Endodermal cell (in vitro differentiated cells): ENCODE data around the gene TNFRSF8. TPM values are rescaled to one million over a fixed set of nuclear protein-coding genes. Genes with fewer than 3 reads are reported as not detected.

Source experiments
- DNase-seq: peaks from one replicate; pipeline ENCODE4 v3.0.0-alpha.2; 2017
- H3K27ac ChIP-seq: 2 replicates; pipeline ENCODE4 v1.5.1; 2013; ENCODE audit warnings: mild to moderate bottlenecking, low read depth, low read length, moderate library complexity
- H3K27me3 ChIP-seq: 2 replicates; pipeline ENCODE4 v1.6.1; 2013; ENCODE audit warnings: mild to moderate bottlenecking, low read length, moderate library complexity; ENCODE audit not compliant: insufficient read depth, control insufficient read depth, poor library complexity, severe bottlenecking
- H3K36me3 ChIP-seq: 2 replicates; pipeline ENCODE4 v1.7.0; 2013; ENCODE audit warnings: mild to moderate bottlenecking, low read length, moderate library complexity; ENCODE audit not compliant: control insufficient read depth, insufficient read depth
- H3K4me1 ChIP-seq: one replicate; pipeline ENCODE4 v1.7.0; 2013; ENCODE audit warnings: low read length; ENCODE audit not compliant: control insufficient read depth, insufficient read depth
- H3K4me3 ChIP-seq: 2 replicates; pipeline ENCODE4 v1.5.1; 2013; ENCODE audit warnings: mild to moderate bottlenecking, low read length, moderate library complexity
- H3K9ac ChIP-seq: 2 replicates; pipeline ENCODE4 v1.6.1; 2013; ENCODE audit warnings: mild to moderate bottlenecking, low read length, moderate library complexity; ENCODE audit not compliant: poor library complexity, severe bottlenecking; ENCODE audit errors: extremely low read depth
- H3K9me3 ChIP-seq: 2 replicates; pipeline ENCODE4 v1.6.1; 2013; ENCODE audit warnings: mild to moderate bottlenecking, low read length, moderate library complexity; ENCODE audit not compliant: control insufficient read depth
- H3K27ac Mint-ChIP-seq: 2 replicates; pipeline ENCODE4 v1.8.0; 2020; ENCODE audit warnings: mixed read lengths
- H3K27me3 Mint-ChIP-seq: 2 replicates; pipeline ENCODE4 v1.8.0; 2021; ENCODE audit warnings: mild to moderate bottlenecking, mixed read lengths; ENCODE audit not compliant: insufficient read depth
- H3K36me3 Mint-ChIP-seq: 2 replicates; pipeline ENCODE4 v1.8.0; 2020; ENCODE audit warnings: low read depth, mixed read lengths
- H3K4me1 Mint-ChIP-seq: 2 replicates; pipeline ENCODE4 v1.8.0; 2020; ENCODE audit warnings: mixed read lengths
- H3K4me3 Mint-ChIP-seq: 2 replicates; pipeline ENCODE4 v1.8.0; 2020; ENCODE audit warnings: mild to moderate bottlenecking, moderate library complexity, mixed read lengths
- H3K9me3 Mint-ChIP-seq: 2 replicates; pipeline ENCODE4 v1.8.0; 2020; ENCODE audit warnings: mild to moderate bottlenecking, mixed read lengths
- WGBS, 2 experiments: methylation state at CpG; one replicate each; pipeline versions ENCODE4 v1.1.5 to v1.1.7; 2013; ENCODE audit warnings: missing lambda C conversion rate in 2 of 2, mixed read lengths in 1 of 2; ENCODE audit not compliant: insufficient coverage in 1 of 2, insufficient read length in 1 of 2; 5-methylcytosine and 5-hydroxymethylcytosine counted together
- total RNA-seq, 2 donors: library from RNA; stranded (reverse); fragmentation: NEBNext Ultra II Directional in 1 of 2; extraction: Animal tissue kit (Norgen Biotek cat#: 25700) in 1 of 2; gene quantifications; 2 replicates in 1 of 2; 3 replicates in 1 of 2; pipeline ENCODE4 v1.2.1, GENCODE V29; 2021
- TF ChIP-seq, protein P1 (sequence below): fragments of 200-600 bp; sonication (generic); conservative IDR thresholded peaks from 2 replicates; pipeline ENCODE4 v1.5.0; 2021; ENCODE audit warnings: antibody characterized with exemption, mild to moderate bottlenecking

TNFRSF8 gene
- total RNA-seq, 2 donors from 2014 or later = 0.69 to 2.3 TPM

DNA sequence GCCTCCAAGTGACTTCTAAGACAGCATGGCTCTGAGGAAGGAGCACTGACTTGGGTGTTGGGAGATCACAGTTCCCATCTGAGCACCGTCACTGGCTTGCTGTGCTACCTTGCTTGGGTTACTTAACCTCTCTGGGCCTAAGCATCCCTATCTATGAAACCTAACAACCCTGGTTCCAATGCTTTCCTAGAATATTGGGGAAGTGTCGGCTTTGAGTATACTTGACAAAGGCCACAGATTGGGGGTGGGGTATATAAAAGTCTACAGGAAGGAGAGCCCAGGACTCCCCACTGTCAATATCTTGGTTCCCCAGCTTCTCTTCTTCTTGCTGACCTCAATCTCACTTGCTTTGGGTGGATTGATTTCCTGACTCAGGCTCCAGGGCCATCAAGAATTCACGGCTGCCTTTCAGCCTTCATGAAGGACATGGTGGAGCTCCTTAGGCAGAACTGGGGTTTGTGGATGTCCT is 110.0 kb downstream of the TNFRSF8 start:
- Histone ChIP-seq H3K27ac (no peak overlapping the region), H3K36me3 (no peaks in the 10 kb centered on the region), H3K27me3 (peaks cover 23% of the 10 kb centered on the region), H3K4me1 (no peaks in the 10 kb centered on the region), H3K9ac (no peak overlapping the region), H3K4me3 (no peak overlapping the region), H3K9me3 (no peaks in the 10 kb centered on the region)
- peaks cover 21% of the 10 kb centered on the region for H3K27me3 Mint-ChIP-seq
- no peak overlapping the region for H3K4me3 Mint-ChIP-seq
- no peaks in the 10 kb centered on the region for H3K36me3 Mint-ChIP-seq
- TF ChIP-seq, protein P1, sequence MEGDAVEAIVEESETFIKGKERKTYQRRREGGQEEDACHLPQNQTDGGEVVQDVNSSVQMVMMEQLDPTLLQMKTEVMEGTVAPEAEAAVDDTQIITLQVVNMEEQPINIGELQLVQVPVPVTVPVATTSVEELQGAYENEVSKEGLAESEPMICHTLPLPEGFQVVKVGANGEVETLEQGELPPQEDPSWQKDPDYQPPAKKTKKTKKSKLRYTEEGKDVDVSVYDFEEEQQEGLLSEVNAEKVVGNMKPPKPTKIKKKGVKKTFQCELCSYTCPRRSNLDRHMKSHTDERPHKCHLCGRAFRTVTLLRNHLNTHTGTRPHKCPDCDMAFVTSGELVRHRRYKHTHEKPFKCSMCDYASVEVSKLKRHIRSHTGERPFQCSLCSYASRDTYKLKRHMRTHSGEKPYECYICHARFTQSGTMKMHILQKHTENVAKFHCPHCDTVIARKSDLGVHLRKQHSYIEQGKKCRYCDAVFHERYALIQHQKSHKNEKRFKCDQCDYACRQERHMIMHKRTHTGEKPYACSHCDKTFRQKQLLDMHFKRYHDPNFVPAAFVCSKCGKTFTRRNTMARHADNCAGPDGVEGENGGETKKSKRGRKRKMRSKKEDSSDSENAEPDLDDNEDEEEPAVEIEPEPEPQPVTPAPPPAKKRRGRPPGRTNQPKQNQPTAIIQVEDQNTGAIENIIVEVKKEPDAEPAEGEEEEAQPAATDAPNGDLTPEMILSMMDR = no peak
- H3K9me3 Mint-ChIP-seq = no peaks in the 10 kb centered on the region
- WGBS, 2 experiments = 93 to 94% methylated on average over 2 to 3 of the region's 3 CpGs
- no peak for DNase-seq
- H3K4me1 Mint-ChIP-seq = peaks cover 8% of the 10 kb centered on the region
- H3K27ac Mint-ChIP-seq = no peak overlapping the region

DNA sequence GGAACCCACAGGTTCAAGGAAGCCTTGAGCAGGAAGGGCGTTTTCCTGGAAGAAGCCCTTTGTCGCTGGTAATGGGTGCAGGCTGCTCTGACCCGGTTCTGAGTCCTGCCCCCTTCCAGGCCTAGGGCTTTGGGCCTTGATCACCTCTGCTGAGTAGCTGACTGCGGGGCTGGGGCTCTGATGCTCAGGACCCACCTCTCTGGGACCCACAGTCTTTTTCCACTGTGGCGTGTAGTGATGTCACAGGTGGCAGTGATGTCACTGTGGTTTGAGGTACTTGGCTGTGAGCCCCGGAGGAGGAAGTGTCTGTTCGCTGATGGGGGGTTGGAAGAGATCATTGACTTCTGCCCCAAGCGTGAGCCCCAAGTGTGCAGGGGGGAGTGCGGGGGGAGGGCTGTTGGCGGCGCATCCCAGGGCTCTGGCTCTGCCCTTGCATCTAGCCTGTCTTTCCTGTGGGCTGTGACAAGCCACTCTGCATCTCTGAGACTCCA is 110.6 kb downstream of the TNFRSF8 start:
- no peaks in the 10 kb centered on the region for H3K36me3 Mint-ChIP-seq
- no peaks in the 10 kb centered on the region for H3K36me3 ChIP-seq
- H3K9me3 ChIP-seq = no peaks in the 10 kb centered on the region
- H3K4me1 ChIP-seq = no peaks in the 10 kb centered on the region
- no peaks in the 10 kb centered on the region for H3K9me3 Mint-ChIP-seq
- H3K27ac ChIP-seq = no peak overlapping the region
- no peak overlapping the region for H3K9ac ChIP-seq
- H3K4me3 Mint-ChIP-seq = no peak overlapping the region
- H3K4me1 Mint-ChIP-seq = peaks cover 8% of the 10 kb centered on the region
- WGBS, 2 experiments = 82 to 91% methylated on average over 4 to 11 of the region's 11 CpGs
- H3K27me3 ChIP-seq = peaks cover 17% of the 10 kb centered on the region
- no peak overlapping the region for H3K27ac Mint-ChIP-seq
- H3K27me3 Mint-ChIP-seq = peaks cover 17% of the 10 kb centered on the region
- TF ChIP-seq, protein P1 = no peak
- DNase-seq = no peak
- no peak overlapping the region for H3K4me3 ChIP-seq

DNA sequence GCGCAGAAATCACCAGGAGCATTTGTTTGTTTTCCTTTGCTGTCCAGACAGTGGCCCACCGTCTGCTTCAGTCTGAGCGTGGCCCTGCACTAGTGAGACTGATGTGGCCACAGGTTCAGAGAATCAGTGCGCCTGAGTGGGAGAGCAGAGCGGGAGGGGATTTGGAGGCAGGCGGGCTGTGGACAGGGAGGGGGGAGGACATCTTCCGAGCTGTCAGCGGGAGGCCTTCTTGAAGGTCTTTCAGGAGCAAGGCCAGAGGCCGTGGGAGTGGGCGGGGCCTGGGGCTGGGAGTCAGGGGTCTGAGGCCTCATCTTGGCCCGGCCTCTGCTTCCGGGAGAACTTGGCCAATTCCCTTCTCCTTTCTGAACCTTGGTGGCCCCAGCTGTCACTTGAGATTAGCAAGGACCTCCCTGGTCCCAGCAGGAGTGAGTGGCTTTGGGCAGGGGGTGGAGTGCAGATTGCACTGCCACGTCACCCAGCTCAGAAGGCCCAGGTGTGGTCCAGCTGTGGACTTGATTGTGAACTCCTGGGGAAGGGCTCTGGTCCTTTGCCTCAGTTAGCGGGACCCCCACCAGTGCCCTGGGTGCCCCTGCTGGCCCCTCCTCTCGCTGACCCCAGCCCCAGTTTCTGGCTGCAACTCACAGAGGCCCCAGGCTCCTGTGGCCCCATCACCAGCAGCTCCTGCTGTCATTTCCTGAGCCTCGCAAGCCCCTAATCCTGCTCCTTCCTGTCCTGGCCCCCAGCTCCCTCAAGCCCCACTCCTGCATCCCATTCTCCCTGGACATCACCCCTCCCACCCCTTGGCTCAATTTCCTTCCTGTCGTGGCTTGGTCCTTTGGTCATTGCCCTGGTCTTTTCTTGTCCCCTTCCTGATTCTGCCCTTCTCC is 112.1 kb downstream of the TNFRSF8 start:
- peaks cover 4% of the 10 kb centered on the region for H3K4me1 Mint-ChIP-seq
- H3K27ac Mint-ChIP-seq = no peak overlapping the region
- peaks cover 2% of the 10 kb centered on the region for H3K27me3 ChIP-seq
- no peaks in the 10 kb centered on the region for H3K36me3 Mint-ChIP-seq
- DNase-seq = peak; percentile 72
- peaks cover 3% of the 10 kb centered on the region for H3K27me3 Mint-ChIP-seq
- H3K4me3 ChIP-seq = no peak overlapping the region
- peak overlapping the region; percentile 21 for H3K27ac ChIP-seq
- WGBS, 2 experiments = 69 to 85% methylated on average over 11 to 17 of the region's 17 CpGs
- H3K9me3 ChIP-seq = no peaks in the 10 kb centered on the region
- H3K36me3 ChIP-seq = no peaks in the 10 kb centered on the region
- TF ChIP-seq, protein P1 = no peak
- no peaks in the 10 kb centered on the region for H3K4me1 ChIP-seq
- H3K9ac ChIP-seq = no peak overlapping the region
- no peaks in the 10 kb centered on the region for H3K9me3 Mint-ChIP-seq
- no peak overlapping the region for H3K4me3 Mint-ChIP-seq
